Thyroid gland (tissue), 4 donors: ENCODE results near the gene C10orf67.

Experiments
- POLR2A ChIP-seq, 2 donors: fragments of 450-650 bp; IDR thresholded peaks; one replicate each; pipeline ENCODE4 v1.6.1; 2017; ENCODE audit warnings: antibody characterized with exemption in 2 of 2, mild to moderate bottlenecking in 2 of 2, moderate library complexity in 1 of 2
- TF ChIP-seq, protein P1 (sequence below), 6 experiments: fragments of 200-600 bp in 3 of 6; fragments of 450-650 bp in 3 of 6; sonication (generic) in 3 of 6; IDR thresholded peaks; one replicate each; pipeline ENCODE4 v1.5.1; 2016 to 2019; ENCODE audit warnings: antibody characterized with exemption in 6 of 6, mild to moderate bottlenecking in 2 of 6, inconsistent platforms in 1 of 6, moderate library complexity in 1 of 6

DNA sequence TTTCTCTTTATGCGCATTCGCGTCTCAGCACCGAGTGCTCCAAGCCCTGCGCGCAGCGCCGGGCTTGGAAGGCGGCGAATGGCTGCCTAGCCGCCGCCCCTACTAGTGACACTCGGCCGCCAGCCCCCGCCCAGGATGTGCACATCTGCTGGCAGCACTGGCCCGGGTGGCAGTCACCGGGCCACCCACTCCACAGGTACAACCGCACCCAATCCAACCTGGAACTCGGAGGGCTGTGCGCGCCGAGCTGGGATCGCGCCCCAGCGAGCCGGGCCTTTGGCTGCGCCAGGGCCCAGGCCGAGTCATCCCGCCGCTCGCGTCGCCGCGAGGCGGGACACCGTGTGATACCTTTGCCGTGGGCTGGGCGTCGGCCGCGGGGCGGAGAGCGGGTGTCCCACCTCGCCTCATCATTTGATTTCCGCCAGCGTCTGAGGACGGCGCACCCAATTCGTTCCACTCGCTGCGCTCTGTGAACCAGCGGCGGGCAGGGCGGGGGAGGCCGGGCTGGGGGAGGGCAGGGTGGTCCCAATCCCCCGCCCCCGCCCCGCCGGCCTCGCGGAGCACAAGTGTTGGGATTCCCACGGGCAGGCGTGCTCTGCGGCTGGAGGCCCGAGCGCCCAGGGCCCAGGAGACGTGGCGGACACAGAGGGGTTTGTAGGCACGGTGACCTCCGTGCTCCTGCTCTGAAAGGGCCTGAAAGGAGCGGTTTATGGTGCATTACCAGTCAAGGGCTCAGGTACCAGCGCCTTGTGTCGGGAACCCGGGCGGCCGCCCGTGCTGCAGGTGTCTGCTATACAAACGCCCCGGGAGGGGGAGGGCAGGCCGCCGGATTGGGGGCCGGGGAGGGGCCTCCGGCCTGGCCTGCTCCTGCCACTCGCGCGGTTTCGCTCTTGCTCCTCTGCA is 170.3 kb downstream of the C10orf67 start:
- TF ChIP-seq, protein P1, sequence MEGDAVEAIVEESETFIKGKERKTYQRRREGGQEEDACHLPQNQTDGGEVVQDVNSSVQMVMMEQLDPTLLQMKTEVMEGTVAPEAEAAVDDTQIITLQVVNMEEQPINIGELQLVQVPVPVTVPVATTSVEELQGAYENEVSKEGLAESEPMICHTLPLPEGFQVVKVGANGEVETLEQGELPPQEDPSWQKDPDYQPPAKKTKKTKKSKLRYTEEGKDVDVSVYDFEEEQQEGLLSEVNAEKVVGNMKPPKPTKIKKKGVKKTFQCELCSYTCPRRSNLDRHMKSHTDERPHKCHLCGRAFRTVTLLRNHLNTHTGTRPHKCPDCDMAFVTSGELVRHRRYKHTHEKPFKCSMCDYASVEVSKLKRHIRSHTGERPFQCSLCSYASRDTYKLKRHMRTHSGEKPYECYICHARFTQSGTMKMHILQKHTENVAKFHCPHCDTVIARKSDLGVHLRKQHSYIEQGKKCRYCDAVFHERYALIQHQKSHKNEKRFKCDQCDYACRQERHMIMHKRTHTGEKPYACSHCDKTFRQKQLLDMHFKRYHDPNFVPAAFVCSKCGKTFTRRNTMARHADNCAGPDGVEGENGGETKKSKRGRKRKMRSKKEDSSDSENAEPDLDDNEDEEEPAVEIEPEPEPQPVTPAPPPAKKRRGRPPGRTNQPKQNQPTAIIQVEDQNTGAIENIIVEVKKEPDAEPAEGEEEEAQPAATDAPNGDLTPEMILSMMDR (IDR thresholded peaks at IDR 0.05), result no peak
- no peak for TF ChIP-seq POLR2A (IDR thresholded peaks at IDR 0.05)
